Neutrophil (primary cell): Measurements from ENCODE around the gene ZNRF3.

Experiments
- H3K27ac ChIP-seq: fragments of 200-600 bp; sonication (generic); 2 replicates; pipeline ENCODE4 v1.5.1; 2016; ENCODE audit warnings: mild to moderate bottlenecking, moderate library complexity
- H3K27me3 ChIP-seq: fragments of 200-600 bp; sonication (generic); 2 replicates; pipeline ENCODE4 v1.6.0; 2016; ENCODE audit warnings: mild to moderate bottlenecking
- H3K36me3 ChIP-seq: fragments of 200-600 bp; sonication (generic); 2 replicates; pipeline ENCODE4 v1.5.1; 2017
- H3K4me1 ChIP-seq, 2 experiments: fragments of 200-600 bp in 1 of 2; sonication (generic) in 1 of 2; 1 replicate in 1 of 2; 2 replicates in 1 of 2; pipeline versions ENCODE4 v1.5.1 to v1.6.1; 2013 to 2016; ENCODE audit warnings: low read depth in 1 of 2, low read length in 1 of 2, mild to moderate bottlenecking in 1 of 2, moderate library complexity in 1 of 2; ENCODE audit not compliant: control insufficient read depth in 1 of 2, insufficient read depth in 1 of 2
- H3K4me3 ChIP-seq, 2 experiments: fragments of 200-600 bp in 1 of 2; sonication (generic) in 1 of 2; 1 replicate in 1 of 2; 2 replicates in 1 of 2; pipeline ENCODE4 v1.5.1; 2013 to 2016; ENCODE audit warnings: low read depth in 1 of 2, low read length in 1 of 2, mild to moderate bottlenecking in 1 of 2, moderate library complexity in 1 of 2
- H3K9me3 ChIP-seq: fragments of 200-600 bp; sonication (generic); 2 replicates; pipeline ENCODE4 v1.5.1; 2016
- TF ChIP-seq, protein P1 (sequence below): fragments of 200-600 bp; sonication (generic); IDR thresholded peaks from 2 replicates; pipeline ENCODE4 v1.5.1; 2016; ENCODE audit warnings: antibody characterized with exemption

The ZNRF3 gene

DNA sequence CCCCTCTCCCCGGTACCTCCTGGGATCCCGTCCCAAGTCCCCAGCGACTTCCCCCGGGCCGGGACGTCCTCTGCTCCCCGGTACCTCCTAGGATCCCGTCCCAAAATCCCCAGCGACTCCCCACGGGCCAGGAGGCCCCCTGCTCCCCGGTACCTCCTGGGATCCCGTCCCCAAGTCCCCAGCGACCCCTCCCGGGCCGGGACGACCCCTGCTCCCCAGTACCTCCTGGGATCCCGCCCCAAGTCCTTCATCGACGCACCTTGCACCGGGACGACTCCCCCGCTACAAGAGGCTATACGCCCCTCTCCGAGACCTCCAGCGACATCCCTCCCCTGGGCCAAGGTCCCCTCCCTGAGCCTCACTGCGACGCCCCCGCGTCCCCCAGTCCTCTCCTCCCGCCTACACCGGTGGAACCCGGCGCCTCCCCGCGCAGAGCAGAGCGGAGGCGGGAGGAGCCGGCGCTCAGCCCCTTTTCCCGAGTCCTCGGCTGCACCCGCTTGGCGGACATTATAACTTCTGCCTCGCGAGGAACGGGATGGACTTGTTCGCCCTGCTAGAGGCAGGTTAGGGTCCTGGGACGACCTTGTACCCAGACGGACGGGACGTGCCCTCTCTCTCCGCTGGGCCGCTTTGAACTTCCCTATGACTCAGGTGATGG lies 190.4 kb downstream of the ZNRF3 start:
- H3K27ac ChIP-seq = peak overlapping the region; percentile 80
- peaks cover 29 to 32% of the 10 kb centered on the region in 2 experiments for H3K4me1 ChIP-seq
- H3K36me3 ChIP-seq = no peaks in the 10 kb centered on the region
- TF ChIP-seq, protein P1, sequence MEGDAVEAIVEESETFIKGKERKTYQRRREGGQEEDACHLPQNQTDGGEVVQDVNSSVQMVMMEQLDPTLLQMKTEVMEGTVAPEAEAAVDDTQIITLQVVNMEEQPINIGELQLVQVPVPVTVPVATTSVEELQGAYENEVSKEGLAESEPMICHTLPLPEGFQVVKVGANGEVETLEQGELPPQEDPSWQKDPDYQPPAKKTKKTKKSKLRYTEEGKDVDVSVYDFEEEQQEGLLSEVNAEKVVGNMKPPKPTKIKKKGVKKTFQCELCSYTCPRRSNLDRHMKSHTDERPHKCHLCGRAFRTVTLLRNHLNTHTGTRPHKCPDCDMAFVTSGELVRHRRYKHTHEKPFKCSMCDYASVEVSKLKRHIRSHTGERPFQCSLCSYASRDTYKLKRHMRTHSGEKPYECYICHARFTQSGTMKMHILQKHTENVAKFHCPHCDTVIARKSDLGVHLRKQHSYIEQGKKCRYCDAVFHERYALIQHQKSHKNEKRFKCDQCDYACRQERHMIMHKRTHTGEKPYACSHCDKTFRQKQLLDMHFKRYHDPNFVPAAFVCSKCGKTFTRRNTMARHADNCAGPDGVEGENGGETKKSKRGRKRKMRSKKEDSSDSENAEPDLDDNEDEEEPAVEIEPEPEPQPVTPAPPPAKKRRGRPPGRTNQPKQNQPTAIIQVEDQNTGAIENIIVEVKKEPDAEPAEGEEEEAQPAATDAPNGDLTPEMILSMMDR = no peak
- H3K4me3 ChIP-seq = peak overlapping the region; percentile 75 to 84
- no peaks in the 10 kb centered on the region for H3K9me3 ChIP-seq
- peaks cover 98% of the 10 kb centered on the region for H3K27me3 ChIP-seq

DNA sequence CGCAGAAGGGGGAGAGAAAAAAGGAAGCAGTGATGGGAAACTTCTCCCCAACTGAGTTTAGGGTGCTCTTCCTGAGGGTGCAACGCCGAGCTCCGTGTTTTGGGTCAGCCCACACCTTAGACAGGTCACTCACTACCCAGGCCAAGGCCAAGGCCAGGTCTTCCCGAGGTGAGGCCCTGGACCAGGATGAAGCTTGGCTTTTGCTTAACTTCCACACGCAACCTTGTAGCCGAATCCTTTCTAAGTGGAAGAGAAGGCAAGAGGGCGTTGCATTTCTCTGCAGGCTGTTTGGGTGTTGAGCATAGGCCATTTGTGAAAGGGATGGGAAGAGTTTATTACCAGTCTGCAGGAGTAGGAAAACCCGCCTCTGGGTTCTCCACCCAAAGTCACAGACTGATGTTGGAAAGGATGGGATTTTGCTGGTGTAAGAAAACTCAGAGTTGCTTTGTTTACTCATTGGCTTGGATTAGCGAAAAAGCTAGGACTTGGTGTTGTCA lies 191.0 kb downstream of the ZNRF3 start:
- Histone ChIP-seq H3K9me3 (no peaks in the 10 kb centered on the region), H3K4me1 (peaks cover 29 to 32% of the 10 kb centered on the region in 2 experiments), H3K27ac (peak overlapping the region; percentile 80), H3K27me3 (peaks cover 98% of the 10 kb centered on the region), H3K36me3 (no peaks in the 10 kb centered on the region), H3K4me3 (peak overlapping the region; percentile 75 to 84)
- TF ChIP-seq, protein P1 = no peak

DNA sequence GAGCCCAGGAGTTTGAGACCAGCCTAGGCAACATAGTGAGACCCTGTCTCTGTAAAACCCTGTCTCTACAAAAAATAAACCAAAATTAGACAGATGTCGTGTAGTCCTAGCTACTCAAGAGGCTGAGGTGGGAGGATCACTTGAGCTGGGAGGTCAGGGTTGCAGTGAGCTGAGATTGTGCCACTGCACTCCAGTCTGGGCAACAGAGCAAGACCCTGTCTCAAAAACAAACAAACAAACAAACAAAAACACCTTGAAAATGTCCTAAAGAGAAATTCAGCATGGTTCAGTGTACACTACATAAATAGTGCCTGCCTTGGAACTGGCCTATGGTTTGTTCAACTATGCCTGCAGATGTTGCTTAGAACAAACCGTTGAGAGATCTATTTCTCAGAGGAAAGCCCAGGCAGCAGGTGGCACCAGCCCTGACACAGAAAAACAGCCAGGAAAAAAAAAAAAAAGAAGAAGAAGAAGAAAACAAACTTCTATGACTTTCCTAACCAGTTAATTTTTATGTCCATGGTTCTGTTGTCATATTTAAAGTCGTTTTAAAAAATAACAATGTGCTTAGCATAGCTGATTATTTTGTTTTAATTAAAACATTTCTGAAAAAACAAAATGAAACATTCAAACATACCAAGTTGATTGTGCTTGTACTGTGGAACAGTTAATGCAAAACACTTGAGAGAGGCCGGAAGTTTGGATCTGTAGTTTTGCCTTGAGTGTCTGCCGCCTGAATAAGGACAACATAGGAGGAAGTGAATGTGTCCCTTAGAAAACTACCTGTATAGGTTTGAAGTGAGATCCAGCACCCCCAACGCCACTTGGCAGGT lies 194.9 kb downstream of the ZNRF3 start:
- H3K27me3 ChIP-seq = peaks cover 84% of the 10 kb centered on the region
- H3K4me1 ChIP-seq = peaks cover 18 to 19% of the 10 kb centered on the region in 2 experiments
- H3K9me3 ChIP-seq = no peaks in the 10 kb centered on the region
- no peak overlapping the region for H3K27ac ChIP-seq
- TF ChIP-seq, protein P1 = no peak
- H3K4me3 ChIP-seq = no peak overlapping the region
- H3K36me3 ChIP-seq = no peaks in the 10 kb centered on the region

DNA sequence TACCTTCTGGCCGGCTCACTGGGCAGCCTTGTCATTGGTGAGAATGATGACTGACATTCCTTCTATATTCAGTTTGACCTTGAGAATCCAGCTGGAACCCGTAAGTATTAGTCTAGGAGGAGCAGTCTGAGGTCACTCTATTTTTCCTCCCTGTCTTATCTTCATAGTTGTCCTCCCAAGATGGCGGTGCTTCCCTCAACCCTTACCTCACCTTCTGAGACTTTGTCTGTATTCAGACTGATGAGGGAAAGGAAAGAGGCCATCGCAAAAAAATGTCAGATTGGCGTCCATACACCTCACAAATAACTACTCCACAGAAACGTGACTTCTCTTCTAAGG lies 195.5 kb downstream of the ZNRF3 start:
- H3K27me3 ChIP-seq = peaks cover 78% of the 10 kb centered on the region
- TF ChIP-seq, protein P1 = no peak
- H3K4me1 ChIP-seq = peaks cover 18 to 24% of the 10 kb centered on the region in 2 experiments
- no peaks in the 10 kb centered on the region for H3K9me3 ChIP-seq
- H3K27ac ChIP-seq = no peak overlapping the region
- no peak overlapping the region for H3K4me3 ChIP-seq
- no peaks in the 10 kb centered on the region for H3K36me3 ChIP-seq

DNA sequence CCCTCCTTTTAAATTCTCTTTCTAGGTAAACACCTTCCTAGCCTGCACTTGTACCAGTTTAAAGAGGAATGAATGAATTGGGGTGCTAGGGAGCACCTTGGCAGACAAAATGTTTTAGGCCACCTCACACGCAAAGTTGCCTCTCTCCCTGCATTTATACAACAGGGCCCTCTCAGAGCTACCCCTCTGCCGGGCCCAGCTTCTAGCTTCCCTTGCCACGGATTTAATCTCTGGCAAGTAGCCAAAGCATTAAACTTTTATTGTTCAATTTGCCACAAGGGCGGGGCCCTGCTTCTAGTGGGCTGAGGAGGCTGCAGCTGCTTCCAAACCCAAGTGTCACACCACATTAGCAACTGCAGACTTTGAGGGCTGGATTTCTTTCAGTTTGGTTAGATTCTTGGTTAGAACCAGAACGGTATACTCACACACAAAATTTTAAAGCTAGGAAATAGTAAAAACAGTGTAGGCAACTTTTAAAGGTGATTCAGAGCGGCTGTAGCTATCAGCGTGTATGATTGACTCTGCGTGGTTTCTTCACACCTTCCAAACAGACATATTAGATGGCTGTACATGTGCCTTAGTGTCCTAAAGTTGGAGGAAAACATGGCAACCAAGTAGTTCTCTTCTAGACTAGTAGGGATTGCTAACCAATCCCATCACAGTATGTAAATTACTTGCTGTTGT lies 196.0 kb downstream of the ZNRF3 start:
- H3K27me3 ChIP-seq = peaks cover 72% of the 10 kb centered on the region

More for the DNA sequence above, 196.0 kb downstream of the ZNRF3 start:
- H3K4me3 ChIP-seq = no peak overlapping the region
- H3K27ac ChIP-seq = no peak overlapping the region
- no peaks in the 10 kb centered on the region for H3K9me3 ChIP-seq
- TF ChIP-seq, protein P1 = no peak
- peaks cover 18 to 25% of the 10 kb centered on the region in 2 experiments for H3K4me1 ChIP-seq
- H3K36me3 ChIP-seq = no peaks in the 10 kb centered on the region
